GM21390 (cell line): ENCODE results near the gene ING5.
"Not testable (repeated sequence)": the region's sequence is repeated elsewhere in the genome, so short reads cannot be mapped to it uniquely, and the experiment has no call there.

Experiments
- ATAC-seq: cut with Tn5 transposase; IDR thresholded peaks from one replicate; pipeline ENCODE4 v1.9.1; 2021; ENCODE audit not compliant: unreplicated experiment

The ING5 gene

GRCh38 chr2:241701399-241702154, at the start of gene ING5:
TSS of gene ING5 (plus strand) at chr2:241702039. CDS start at chr2:241702066, 27 bp downstream.
- ATAC-seq = peak; percentile 54

GRCh38 chr2:241652142-241652541, 49.7 kb upstream of the ING5 start:
- no peak for ATAC-seq

DNA sequence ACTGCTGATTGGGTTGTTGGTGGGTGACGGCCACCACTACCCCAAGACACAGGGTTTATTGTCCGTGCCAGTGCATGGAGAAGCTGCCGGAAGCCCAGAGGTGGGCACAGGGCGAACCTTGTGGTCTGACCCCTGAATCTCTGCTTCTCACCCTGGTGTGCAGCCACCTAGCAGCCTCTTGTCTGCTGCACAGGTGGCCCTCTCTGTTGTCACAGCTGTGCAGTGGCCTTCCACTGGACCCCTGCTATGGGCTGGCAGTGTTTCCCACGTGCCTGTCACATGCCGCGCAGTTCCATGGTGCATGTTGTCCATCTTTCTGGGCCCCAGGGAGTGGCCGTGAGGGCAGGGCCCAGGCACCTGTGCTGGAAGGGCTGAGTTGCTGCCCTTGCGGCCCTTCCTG, 49.1 kb upstream of the ING5 start:
- ATAC-seq = no peak

DNA sequence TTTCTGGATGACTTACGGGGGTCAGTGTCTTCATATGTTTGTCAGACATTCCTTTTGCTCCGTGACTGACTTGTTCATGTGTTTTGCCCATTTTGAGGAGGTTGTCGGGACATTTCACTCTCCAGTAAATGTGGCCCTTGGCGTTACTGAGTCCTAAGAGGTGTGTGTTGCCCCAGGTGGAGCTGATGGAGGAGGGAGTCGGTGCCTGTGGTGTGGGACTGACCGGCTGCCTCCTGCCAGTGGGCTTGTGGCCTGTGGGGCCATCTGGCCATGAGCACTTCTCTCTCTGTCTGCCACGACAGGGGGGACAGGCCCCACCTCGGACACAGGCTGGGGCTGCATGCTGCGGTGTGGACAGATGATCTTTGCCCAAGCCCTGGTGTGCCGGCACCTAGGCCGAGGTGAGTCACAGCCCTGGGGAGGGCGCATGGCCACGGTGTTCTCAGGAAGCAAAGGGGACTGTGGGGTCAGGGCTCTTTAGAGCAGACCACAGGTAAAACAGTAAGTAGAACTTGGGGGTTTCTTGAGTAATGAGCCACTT, 48.6 kb upstream of the ING5 start:
- no peak for ATAC-seq

DNA sequence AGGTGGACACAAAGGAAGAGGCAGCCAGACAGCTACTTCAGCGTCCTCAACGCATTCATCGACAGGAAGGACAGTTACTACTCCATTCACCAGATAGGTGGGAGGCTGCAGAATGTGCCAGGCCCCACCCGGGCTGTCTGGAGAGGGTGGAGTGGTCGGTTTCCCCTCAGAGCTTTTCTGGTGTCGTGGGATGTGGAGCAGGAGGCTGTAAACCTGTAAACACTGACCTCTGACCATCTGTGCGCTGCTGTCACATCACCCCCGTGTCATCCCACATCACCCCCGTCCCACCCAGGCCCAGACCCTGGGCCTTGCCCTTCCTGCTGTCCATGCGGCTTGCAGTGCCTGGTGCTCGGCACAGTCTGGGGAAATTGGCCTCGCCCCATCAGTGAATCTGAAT, 47.3 kb upstream of the ING5 start:
- no peak for ATAC-seq

DNA sequence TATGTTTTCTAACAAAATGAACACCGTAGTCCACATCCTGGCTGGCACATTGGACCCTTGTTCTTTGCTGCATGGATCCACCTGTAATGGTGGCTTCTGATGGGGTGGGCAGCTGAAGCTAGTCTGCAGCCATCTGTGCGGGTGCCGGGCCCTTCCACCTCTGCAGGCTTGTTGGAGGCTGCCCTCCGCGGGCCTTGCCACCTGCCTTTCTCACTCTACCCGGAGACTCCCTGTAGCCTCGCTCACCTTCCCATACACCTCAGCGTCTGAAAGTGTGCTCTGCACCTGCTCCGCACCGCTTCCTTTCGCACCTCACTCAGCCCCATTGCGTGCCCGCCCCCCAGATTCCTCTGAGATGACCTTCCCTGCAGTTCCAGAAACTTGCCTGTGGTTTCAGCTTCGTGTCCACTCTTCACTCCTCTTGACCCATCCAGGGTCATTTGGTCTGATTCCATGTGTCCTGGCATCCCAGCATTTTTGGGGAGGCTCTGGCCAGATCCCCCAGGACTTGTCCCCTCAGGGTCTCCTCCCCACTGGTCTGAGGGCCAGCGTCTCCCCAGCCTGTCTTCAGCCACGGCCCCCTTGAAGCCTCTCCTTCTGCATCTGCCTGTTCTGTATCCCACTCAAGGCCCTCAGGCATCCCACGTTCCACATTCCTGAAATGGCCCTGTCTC, 46.2 kb upstream of the ING5 start:
- ATAC-seq = no peak

DNA sequence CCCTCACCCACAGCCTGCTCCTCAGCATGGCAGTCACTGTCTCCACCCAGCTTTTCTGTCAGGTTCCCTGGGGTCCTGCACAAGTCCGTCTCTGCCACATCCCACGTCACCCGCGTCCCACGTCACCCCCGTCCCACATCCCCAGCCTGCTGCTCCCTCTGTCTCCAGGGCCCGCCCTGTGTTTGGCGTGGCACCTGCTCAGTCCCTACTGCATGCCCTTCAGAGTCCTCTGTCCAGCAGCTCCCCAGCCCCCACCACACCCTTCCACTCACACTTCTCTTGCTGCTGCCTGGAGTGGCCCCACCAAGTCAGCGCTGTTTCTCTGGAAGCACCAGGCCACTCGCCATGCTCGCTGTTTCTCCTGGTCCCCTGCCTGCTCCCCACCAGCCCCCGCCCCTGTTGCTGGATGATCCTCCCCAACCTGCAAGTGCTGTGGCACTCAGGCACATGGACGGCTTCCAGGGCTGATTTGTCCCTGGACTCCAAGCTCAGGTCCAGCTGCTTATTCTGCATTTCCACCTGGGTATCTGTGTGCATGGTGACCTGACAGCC, 45.6 kb upstream of the ING5 start:
- ATAC-seq = no peak

DNA sequence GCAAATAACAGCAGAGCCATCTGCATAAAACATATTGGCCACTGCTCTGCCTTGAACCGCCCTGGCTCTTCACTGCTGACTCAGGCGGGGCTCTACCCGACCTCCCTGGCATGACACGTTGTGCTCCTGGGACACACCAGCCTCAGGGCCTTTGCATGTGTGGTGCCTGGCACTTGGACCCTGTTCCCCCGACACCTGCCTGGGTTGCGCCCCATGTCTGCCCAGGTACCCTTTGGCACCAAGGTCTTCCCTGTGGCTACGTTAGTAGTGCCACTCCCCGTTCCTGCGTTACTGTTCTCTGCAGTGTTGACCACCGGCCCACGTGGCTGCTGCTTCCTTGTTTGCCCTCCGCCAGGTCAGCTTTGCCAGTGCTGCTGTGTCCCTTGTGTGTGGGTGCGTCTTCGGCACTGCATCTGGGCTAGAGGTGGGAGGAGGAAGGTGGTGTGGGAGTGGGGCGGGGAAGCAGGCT, 44.0 kb upstream of the ING5 start:
- no peak for ATAC-seq

DNA sequence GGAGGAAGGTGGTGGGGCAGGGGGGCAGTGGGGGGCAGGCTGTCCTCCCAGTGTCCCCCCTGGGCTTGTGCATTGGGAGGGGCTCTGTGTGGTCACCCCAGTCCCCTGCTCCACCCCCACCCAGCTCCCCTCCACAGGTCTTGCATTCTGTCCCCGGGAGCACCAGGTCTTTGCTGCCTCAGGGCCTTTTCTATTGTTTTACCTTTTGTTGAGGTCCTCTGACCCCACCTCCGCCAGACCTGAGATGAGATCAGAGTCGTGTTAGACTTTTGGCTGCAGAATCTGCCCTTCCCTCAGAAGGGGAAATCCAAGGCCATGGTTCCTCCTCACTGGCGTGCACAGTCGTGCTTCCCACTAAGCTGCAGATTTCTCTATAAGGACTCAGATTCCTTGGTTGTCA, 43.5 kb upstream of the ING5 start:
- no peak for ATAC-seq

GRCh38 chr2:241659150-241659739, 42.6 kb upstream of the ING5 start:
- ATAC-seq = no peak

- ATAC-seq = no peak
These were observed 41.1 kb upstream of the ING5 start for GRCh38 chr2:241660593-241661213.

DNA sequence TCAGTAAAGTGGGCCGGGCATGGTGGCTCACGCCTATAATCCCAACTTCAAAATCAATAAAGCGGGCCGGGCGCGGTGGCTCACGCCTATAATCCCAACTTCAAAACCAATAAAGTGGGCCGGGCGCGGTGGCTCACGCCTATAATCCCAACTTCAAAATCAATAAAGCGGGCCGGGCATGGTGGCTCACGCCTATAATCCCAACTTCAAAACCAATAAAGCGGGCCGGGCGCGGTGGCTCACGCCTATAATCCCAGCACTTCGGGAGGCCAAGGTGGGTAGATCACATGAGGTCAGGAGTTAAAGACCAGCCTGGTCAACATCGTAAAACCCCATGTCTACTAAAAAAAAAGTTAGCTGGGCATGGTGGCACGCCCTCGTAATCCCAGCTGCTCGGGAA, 39.1 kb upstream of the ING5 start:
- ATAC-seq = not testable (repeated sequence)

DNA sequence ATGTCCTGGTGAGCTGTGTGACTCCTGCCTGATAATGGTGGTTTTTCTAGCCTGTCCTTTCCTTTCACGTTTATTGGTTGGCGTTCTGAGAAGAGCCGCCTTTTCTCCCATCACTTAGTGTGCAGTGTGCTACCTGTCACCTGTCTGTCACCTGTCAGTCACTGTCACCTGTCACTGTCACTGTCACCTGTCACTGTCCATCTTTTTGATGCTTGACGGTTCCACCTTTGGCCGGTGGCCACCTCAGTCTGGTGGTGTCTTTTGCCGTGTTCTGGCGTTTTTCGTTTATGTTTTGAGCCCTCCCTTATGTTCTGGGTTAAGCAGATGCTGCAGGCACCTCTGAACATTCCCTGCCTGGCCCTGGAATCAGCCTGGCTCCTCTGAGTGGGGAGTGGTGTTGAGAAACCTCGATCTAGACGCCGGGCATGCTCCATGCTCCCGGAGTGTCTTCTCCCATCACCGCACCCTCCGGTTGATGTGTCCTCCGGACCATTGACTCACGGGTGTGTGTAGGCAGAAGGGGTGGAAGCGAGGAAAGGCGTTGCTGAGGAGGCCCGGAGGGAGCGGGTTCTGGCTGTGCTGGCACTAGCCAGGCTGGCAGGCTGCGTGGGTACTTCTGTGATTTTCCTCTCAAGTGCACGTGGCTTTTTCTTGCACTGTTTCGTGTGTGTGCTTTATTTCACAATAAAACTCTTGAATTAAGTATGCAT, 36.0 kb upstream of the ING5 start:
- ATAC-seq = no peak

GRCh38 chr2:241666627-241667400, 35.0 kb upstream of the ING5 start:
- no peak for ATAC-seq

DNA sequence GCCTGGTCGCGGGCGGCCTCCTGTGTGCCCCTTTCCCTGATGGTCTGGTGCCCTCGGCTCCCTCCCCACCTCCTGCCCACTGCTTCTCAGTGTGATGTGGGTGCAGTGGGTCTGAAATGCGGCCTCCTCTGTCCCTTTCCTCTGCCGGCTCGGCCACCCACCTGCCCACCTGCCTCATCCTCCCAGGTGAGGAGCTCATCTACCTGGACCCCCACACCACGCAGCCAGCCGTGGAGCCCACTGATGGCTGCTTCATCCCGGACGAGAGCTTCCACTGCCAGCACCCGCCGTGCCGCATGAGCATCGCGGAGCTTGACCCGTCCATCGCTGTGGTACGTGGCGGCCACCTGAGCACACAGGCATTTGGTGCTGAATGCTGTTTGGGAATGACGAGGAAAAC, 33.5 kb upstream of the ING5 start:
- ATAC-seq = no peak

- ATAC-seq = no peak
These were observed 33.0 kb upstream of the ING5 start for GRCh38 chr2:241668839-241669238.

GRCh38 chr2:241670333-241671110, 31.3 kb upstream of the ING5 start:
- ATAC-seq = no peak

DNA sequence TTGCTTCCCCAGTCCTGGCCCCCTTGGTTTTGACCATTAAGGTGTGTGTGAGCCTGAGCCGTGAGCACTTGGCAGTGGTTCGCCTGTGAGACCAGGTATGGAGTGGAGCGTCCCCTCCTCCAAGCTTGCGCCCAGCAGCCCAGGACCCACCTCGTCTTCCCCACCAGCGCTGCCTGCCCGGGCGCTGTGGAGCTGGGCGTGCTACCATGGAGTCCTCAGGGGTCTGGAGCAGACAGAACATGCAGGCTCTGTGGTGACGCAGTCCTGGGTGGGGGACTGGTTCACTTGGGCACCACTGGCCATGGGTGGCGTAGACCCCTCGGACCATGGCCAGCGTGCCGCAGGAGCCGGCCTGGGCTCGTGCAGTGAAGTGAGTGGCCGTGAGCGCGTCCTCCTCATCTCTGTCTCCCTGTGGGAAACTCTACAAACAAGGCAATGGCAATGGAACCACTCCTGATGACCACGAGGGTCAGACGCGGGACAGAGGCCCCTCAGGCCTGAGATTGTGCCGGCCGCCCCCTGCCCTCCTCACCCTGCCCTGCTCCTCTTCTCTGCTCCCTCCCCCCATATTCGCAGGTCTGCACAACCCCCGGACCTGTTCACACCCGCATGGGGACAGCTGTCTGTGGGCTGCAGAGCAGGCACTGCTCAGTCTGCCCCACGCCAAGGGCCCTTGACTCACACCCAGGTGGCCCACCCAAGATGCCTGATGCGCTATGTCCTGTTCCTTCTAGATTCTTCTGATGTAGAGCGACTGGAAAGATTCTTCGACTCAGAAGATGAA, 30.2 kb upstream of the ING5 start:
- ATAC-seq = no peak
